Hepatocyte (in vitro differentiated cells): ENCODE results near the gene LSAMP. TPM values are rescaled to one million over a fixed set of nuclear protein-coding genes. Genes with fewer than 3 reads are reported as not detected.

Experiments
- DNase-seq: peaks from one replicate; pipeline ENCODE4 v3.0.0-alpha.2; 2016; ENCODE audit warnings: low spot score
- H2AFZ ChIP-seq: fragments of 200-600 bp; sonication (generic); 2 replicates; pipeline ENCODE4 v1.6.0; 2016; ENCODE audit warnings: antibody characterized with exemption, mild to moderate bottlenecking
- H3K27ac ChIP-seq: fragments of 200-600 bp; sonication (generic); 2 replicates; pipeline ENCODE4 v1.5.1; 2016; ENCODE audit warnings: mild to moderate bottlenecking
- H3K27me3 ChIP-seq: fragments of 200-600 bp; sonication (generic); 2 replicates; pipeline ENCODE4 v1.6.1; 2016
- H3K36me3 ChIP-seq: fragments of 200-600 bp; sonication (generic); replicated peaks from 2 replicates; pipeline ENCODE4 v1.5.1; 2016; ENCODE audit warnings: low read depth; ENCODE audit not compliant: insufficient read depth
- H3K4me1 ChIP-seq: fragments of 200-600 bp; sonication (generic); 2 replicates; pipeline ENCODE4 v1.5.1; 2016; ENCODE audit warnings: mild to moderate bottlenecking, moderate library complexity; ENCODE audit not compliant: insufficient read depth
- H3K4me2 ChIP-seq: fragments of 200-600 bp; sonication (generic); 2 replicates; pipeline ENCODE4 v1.6.0; 2016
- H3K4me3 ChIP-seq: fragments of 200-600 bp; sonication (generic); 2 replicates; pipeline ENCODE4 v1.5.1; 2016; ENCODE audit warnings: mild to moderate bottlenecking
- H3K79me2 ChIP-seq: fragments of 200-600 bp; sonication (generic); 2 replicates; pipeline ENCODE4 v1.6.0; 2017; ENCODE audit warnings: mild to moderate bottlenecking
- H3K9me2 ChIP-seq: fragments of 200-600 bp; sonication (generic); replicated peaks from 2 replicates; pipeline ENCODE4 v1.6.0; 2017; ENCODE audit warnings: mild to moderate bottlenecking; ENCODE audit not compliant: insufficient read depth
- H3K9me3 ChIP-seq: fragments of 200-600 bp; sonication (generic); 2 replicates; pipeline ENCODE4 v1.5.1; 2016; ENCODE audit warnings: low read depth, mild to moderate bottlenecking
- H4K20me1 ChIP-seq: fragments of 200-600 bp; sonication (generic); 2 replicates; pipeline ENCODE4 v1.6.0; 2016; ENCODE audit warnings: mild to moderate bottlenecking; ENCODE audit not compliant: insufficient read depth, poor library complexity, severe bottlenecking
- CTCF ChIP-seq: fragments of 200-600 bp; sonication (generic); IDR thresholded peaks from 2 replicates; pipeline ENCODE4 v1.5.1; 2016; ENCODE audit warnings: antibody characterized with exemption, mild to moderate bottlenecking; ENCODE audit not compliant: poor library complexity
- EZH2 ChIP-seq: fragments of 200-600 bp; sonication (generic); IDR thresholded peaks from 2 replicates; pipeline ENCODE4 v1.6.1; 2016; ENCODE audit warnings: antibody characterized with exemption, mild to moderate bottlenecking, borderline replicate concordance
- EZH2phosphoT487 ChIP-seq: fragments of 200-600 bp; sonication (generic); IDR thresholded peaks from one replicate; pipeline ENCODE4 v1.6.1; 2018; ENCODE audit warnings: antibody characterized with exemption, mild to moderate bottlenecking, low read depth, moderate library complexity; ENCODE audit not compliant: unreplicated experiment, severe bottlenecking
- WGBS: methylation state at CpG from one replicate; pipeline ENCODE4 v1.1.6; 2016; ENCODE audit warnings: low lambda C conversion rate; ENCODE audit errors: missing lambda C conversion rate; 5-methylcytosine and 5-hydroxymethylcytosine counted together
- polyA plus RNA-seq: library from polyadenylated mRNA; unstranded; fragments of >200 nt; fragmentation: Nextera tagmentation; extraction: Ambion mirVana; gene quantifications from 2 replicates; pipeline ENCODE4 v1.2.1, GENCODE V29; 2016
- total RNA-seq: library from RNA; depleted of rRNA; stranded (reverse); fragments of >200 nt; gene quantifications from 2 replicates; pipeline ENCODE4 v1.2.3, GENCODE V29; 2014

Gene LSAMP
- total and polyA plus RNA-seq, 2 experiments from 2014 or later = 15.1 to 22.3 TPM

- H3K36me3 ChIP-seq = no peaks in the 10 kb centered on the region
- no peak overlapping the region for H3K27ac ChIP-seq
- no peaks in the 10 kb centered on the region for H3K9me3 ChIP-seq
- H4K20me1 ChIP-seq = no peaks in the 10 kb centered on the region
- no peaks in the 10 kb centered on the region for H3K9me2 ChIP-seq
- no peaks in the 10 kb centered on the region for H3K4me1 ChIP-seq
- no peak overlapping the region for H2AFZ ChIP-seq
- 52% methylated on average over 5 of the region's 5 CpGs for WGBS
- no peak overlapping the region for H3K4me2 ChIP-seq
- DNase-seq = peak; percentile 48
- H3K4me3 ChIP-seq = no peak overlapping the region
- no peaks in the 10 kb centered on the region for H3K27me3 ChIP-seq
- peak; percentile 79 for TF ChIP-seq CTCF
- TF ChIP-seq EZH2 = no peak
- no peak for TF ChIP-seq EZH2phosphoT487
- H3K79me2 ChIP-seq = no peaks in the 10 kb centered on the region
Observed at GRCh38 chr3:116140100-116140689, 305.1 kb downstream of the LSAMP start.

GRCh38 chr3:116139641-116140040 lies 305.6 kb downstream of the LSAMP start:
- Histone ChIP-seq H3K4me2 (no peak overlapping the region), H3K36me3 (no peaks in the 10 kb centered on the region), H3K27ac (no peak overlapping the region), H3K9me2 (no peaks in the 10 kb centered on the region), H3K79me2 (no peaks in the 10 kb centered on the region), H2AFZ (no peak overlapping the region), H3K4me3 (no peak overlapping the region), H3K27me3 (no peaks in the 10 kb centered on the region), H3K9me3 (no peaks in the 10 kb centered on the region), H3K4me1 (no peaks in the 10 kb centered on the region), H4K20me1 (no peaks in the 10 kb centered on the region)
- DNase-seq = no peak
- WGBS = 88% methylated on average over 2 of the region's 2 CpGs
- no peak for TF ChIP-seq EZH2phosphoT487

- Histone ChIP-seq H3K9me2 (no peaks in the 10 kb centered on the region), H3K79me2 (no peaks in the 10 kb centered on the region), H3K9me3 (no peaks in the 10 kb centered on the region), H3K4me1 (no peaks in the 10 kb centered on the region), H3K27ac (no peak overlapping the region), H3K4me3 (no peak overlapping the region), H3K4me2 (no peak overlapping the region), H3K27me3 (no peaks in the 10 kb centered on the region), H3K36me3 (no peaks in the 10 kb centered on the region), H4K20me1 (no peaks in the 10 kb centered on the region), H2AFZ (no peak overlapping the region)
- no peak for DNase-seq
- 45% methylated on average over 4 of the region's 4 CpGs for WGBS
- no peak for TF ChIP-seq CTCF
- TF ChIP-seq EZH2phosphoT487 = no peak
Observed at GRCh38 chr3:116135457-116136085, 309.7 kb downstream of the LSAMP start.

- no peak overlapping the region for H3K4me2 ChIP-seq
- no peak overlapping the region for H2AFZ ChIP-seq
- H4K20me1 ChIP-seq = no peaks in the 10 kb centered on the region
- H3K4me1 ChIP-seq = no peaks in the 10 kb centered on the region
- no peak for DNase-seq
- H3K36me3 ChIP-seq = no peaks in the 10 kb centered on the region
- H3K9me3 ChIP-seq = no peaks in the 10 kb centered on the region
- H3K4me3 ChIP-seq = no peak overlapping the region
- no peaks in the 10 kb centered on the region for H3K79me2 ChIP-seq
- no peak for TF ChIP-seq CTCF
- no peak for TF ChIP-seq EZH2phosphoT487
- no peak for TF ChIP-seq EZH2
- H3K27ac ChIP-seq = no peak overlapping the region
- no peaks in the 10 kb centered on the region for H3K9me2 ChIP-seq
- H3K27me3 ChIP-seq = no peaks in the 10 kb centered on the region
- 80% methylated on average over 5 of the region's 5 CpGs for WGBS
Observed at GRCh38 chr3:116129187-116129946, 315.9 kb downstream of the LSAMP start.
